Subcutaneous adipose tissue (tissue), 4 donors: Measurements from ENCODE around the gene PTPN6. TPM values are rescaled to one million over a fixed set of nuclear protein-coding genes. Genes with fewer than 3 reads are reported as not detected.

Experiments
- total RNA-seq, 4 donors: library from RNA; depleted of rRNA; stranded (reverse); fragments of >200 nt; gene quantifications; one replicate each; pipeline ENCODE4 v1.1.0, GENCODE V29; 2016
- TF ChIP-seq, protein P1 (sequence below): fragments of 450-650 bp; IDR thresholded peaks from one replicate; pipeline ENCODE4 v1.5.1; 2016; ENCODE audit warnings: low read depth, mild to moderate bottlenecking, control low read depth, antibody characterized with exemption, moderate library complexity

Gene PTPN6
- total RNA-seq, 4 donors from 2014 or later: 9.6 to 78.0 (median 29.7) TPM

DNA sequence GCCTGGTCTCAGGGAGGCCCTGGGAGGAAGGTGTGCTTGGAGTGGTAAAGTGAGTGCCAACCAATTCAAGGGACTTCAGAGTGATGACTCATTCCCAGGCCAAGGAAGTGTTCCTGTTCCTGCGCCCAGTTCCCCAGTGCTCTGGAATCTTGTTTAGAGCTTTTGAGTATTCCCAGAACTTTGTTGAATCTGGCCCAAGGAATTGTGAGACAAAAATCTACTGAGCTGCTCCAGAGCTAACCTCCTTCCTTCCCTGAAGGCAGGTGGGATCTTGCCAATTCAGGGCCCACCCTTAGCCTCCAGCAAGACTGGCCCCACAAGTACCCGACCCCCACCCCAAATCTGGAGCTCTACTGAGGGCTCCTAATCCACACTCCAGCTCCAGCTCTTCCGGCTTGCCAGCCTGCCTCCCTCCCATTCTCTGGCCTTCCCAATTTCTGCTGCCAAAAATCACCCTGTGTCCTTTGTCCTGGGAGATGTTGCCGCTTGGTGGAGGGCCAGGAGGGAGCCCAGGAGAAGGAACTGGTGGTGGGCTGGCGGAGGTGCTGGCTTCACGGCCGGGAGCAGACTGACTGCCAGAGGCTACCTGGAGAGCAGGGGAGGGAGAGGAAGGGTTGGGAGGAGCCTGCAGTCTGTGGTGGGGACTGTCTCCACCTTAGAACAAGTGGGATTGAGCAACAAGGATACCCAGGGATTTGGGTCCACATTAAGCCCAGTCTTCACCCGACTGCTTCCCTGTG is 25.4 kb upstream of the PTPN6 start:
- TF ChIP-seq, protein P1, sequence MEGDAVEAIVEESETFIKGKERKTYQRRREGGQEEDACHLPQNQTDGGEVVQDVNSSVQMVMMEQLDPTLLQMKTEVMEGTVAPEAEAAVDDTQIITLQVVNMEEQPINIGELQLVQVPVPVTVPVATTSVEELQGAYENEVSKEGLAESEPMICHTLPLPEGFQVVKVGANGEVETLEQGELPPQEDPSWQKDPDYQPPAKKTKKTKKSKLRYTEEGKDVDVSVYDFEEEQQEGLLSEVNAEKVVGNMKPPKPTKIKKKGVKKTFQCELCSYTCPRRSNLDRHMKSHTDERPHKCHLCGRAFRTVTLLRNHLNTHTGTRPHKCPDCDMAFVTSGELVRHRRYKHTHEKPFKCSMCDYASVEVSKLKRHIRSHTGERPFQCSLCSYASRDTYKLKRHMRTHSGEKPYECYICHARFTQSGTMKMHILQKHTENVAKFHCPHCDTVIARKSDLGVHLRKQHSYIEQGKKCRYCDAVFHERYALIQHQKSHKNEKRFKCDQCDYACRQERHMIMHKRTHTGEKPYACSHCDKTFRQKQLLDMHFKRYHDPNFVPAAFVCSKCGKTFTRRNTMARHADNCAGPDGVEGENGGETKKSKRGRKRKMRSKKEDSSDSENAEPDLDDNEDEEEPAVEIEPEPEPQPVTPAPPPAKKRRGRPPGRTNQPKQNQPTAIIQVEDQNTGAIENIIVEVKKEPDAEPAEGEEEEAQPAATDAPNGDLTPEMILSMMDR: no peak

DNA sequence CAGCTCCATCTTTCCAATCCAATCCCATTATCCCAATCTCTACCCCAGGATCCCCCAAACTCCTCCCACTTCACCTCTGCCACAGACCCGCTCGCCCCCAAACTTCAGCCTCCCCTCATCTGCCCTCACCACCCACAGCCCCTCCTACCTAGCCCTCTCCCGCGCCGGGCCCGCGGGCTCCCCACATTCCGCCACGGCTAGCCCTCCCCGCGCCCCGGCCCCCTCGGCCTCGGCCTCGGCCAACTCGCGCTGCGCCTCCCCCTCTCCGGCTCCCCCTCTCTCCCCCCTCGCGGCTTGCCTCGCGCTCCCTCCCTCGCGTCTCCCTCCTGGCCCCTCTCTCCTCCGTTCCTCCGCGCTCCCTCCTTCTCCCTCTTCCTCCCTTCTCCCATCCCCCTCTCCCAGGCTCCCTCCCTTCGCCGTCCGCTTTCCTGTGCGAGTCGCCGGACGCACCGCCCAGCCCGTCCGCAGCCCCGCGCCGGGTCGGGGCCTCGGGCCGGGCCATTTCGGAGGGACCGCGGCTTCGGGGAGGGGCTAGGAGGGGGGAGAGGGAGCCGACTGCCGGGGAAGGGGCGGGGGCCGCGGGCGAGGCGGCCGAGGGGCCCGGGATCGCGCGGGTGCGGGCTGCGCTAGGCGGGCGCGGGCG is 23.7 kb upstream of the PTPN6 start, which contains the start of gene ATN1:
TSS of gene ATN1 (plus strand) at position 581 of the 643 bp plus-strand sequence. CDS start 6,043 bp downstream, outside the sequence.
- TF ChIP-seq, protein P1: no peak

GRCh38 chr12:6928022-6928702 is 23.0 kb upstream of the PTPN6 start:
- TF ChIP-seq, protein P1: no peak

- TF ChIP-seq, protein P1: no peak
Measured at GRCh38 chr12:6928703-6929407, 22.3 kb upstream of the PTPN6 start.

DNA sequence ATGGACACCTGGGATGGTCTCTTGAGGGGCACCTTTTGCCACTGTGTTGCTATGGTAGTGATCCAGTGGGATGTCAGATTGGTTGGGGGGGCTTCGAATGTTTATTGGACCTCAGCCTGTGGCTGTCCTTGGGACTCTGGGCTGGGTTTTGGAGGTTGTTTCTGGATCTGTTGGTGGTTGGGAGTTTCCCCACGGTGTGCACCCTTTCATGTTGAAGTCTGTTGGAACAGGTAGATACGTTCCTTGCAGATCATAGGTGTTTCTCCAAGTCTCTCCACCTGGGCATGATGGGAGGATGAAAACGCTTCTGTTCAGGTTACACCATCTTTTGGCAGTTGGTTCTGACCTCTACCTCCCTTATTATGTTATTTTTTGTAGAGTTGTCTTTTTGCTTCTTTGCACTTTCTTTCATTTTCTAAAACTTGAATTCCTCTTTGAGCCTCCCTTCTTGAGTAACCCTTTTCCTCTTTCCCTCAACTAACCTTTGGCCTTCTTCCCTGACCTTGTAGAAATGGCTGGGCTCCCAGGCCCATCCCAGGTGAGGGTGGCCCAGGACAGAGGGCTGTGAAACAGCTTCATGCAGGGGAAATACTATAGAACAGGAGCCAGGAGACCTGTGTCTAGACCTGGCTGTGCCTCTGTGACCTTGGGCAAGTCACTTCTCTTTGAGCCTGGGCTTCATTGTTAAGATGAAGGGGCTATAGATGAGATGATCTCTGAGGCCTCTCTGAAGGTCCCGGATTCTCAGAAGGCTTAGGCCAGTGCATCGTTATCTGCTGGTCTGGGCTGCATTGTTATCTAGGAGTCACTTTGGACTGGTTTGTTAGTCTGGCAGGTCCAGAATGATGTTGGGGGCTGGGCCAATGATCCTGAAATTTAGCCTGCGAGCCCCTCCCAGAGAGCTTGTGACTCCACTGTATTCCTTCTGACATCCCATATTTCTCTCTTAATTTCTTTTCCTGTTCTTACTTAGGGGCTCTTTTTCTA is 21.4 kb upstream of the PTPN6 start:
- TF ChIP-seq, protein P1: no peak

DNA sequence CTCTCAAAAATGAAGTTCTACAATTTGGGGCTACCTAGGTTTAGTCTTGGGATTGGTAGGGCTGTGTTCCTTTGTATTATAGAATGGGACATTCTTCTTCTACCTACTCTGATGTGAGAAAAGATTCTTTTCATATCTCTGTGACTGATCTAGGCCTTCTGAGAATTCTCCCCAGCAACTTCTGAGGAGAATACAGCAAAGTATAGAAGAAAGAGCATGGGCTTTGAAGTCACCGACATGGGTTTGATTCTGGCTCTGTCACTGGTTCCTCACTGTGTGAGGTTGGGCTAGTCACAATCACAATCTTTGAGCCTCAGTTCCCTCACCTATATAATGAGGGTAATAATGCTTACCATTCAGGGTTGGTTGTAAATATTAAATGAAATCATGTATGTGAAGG is 18.4 kb upstream of the PTPN6 start:
- TF ChIP-seq, protein P1: no peak
